Ovary (tissue), 3 donors: Measurements from ENCODE around the gene IST1.

Source experiments
- CTCF ChIP-seq, 3 donors: fragments of 450-650 bp in 2 of 3; fragments of 200-600 bp in 1 of 3; IDR thresholded peaks; one replicate each; pipeline versions ENCODE4 v1.5.1 to v1.8.0; 2016 to 2022; ENCODE audit warnings: antibody characterized with exemption in 3 of 3, mild to moderate bottlenecking in 1 of 3
- POLR2A ChIP-seq: fragments of 450-650 bp; IDR thresholded peaks from one replicate; pipeline ENCODE4 v1.6.1; 2017; ENCODE audit warnings: antibody characterized with exemption, mild to moderate bottlenecking, moderate library complexity
- donor health status: DM: no; HTN: no; CAD: no.

GRCh38 chr16:71912534-71913275 is 17.4 kb downstream of the IST1 start:
- no peak for TF ChIP-seq CTCF (IDR thresholded peaks at IDR 0.05)
- no peak for TF ChIP-seq POLR2A
